HepG2 (cell line): ENCODE results near the gene TPSB2. TPM values are rescaled to one million over a fixed set of nuclear protein-coding genes. Genes with fewer than 3 reads are reported as not detected.

ENCODE experiments used
- ATAC-seq: fragments of 200-7000 bp; cut with Tn5 transposase; 3 replicates; pipeline ENCODE4 v1.9.1; 2020; ENCODE audit warnings: mild to moderate bottlenecking, moderate library complexity
- BruUV-seq: library from RNA; stranded (reverse); fragments of 400-500 nt; replicated peaks from 2 replicates; lab custom pipeline; 2021; lab: Mats Ljungman, UMichigan
- CTCF ChIA-PET: fragments of 300-600 bp; formaldehyde crosslinking; extraction: SDS; loops from one replicate; lab custom pipeline; 2021; ENCODE audit warnings: low total read pairs, inconsistent platforms, low intra/inter-chr PET ratio; lab: Yijun Ruan, JAX
- POLR2A ChIA-PET: fragments of 350-600 bp; sonication (Branson Sonifier 250); formaldehyde crosslinking; loops from one replicate; lab custom pipeline; 2020; ENCODE audit warnings: antibody characterized with exemption, inconsistent platforms; lab: Yijun Ruan, JAX
- DNase-seq: peaks from one replicate; pipeline ENCODE4 v3.0.0-alpha.2; 2015; ENCODE audit warnings: low spot score
- FAIRE-seq: peaks from 3 replicates; lab custom pipeline; 2011; peaks lifted over from hg19 to GRCh38; lab: Jason Lieb, UNC
- H2AFZ ChIP-seq: one replicate; pipeline ENCODE4 v1.6.1; 2011; ENCODE audit warnings: low read length, inconsistent platforms
- H3K27ac ChIP-seq: fragments of 300-600 bp; 3 replicates; pipeline ENCODE4 v1.8.0; 2011; ENCODE audit warnings: mixed run types, mild to moderate bottlenecking, mixed read lengths, low read length, inconsistent platforms; ENCODE audit not compliant: insufficient read depth; ENCODE audit errors: extremely low read length
- H3K27me3 ChIP-seq, 2 experiments: fragments of 200-600 bp in 1 of 2; 2 replicates in 1 of 2; 3 replicates in 1 of 2; pipeline versions ENCODE4 v1.6.0 to v1.8.0; 2011; ENCODE audit warnings: low read length in 2 of 2, mild to moderate bottlenecking in 2 of 2, moderate library complexity in 2 of 2, inconsistent platforms in 1 of 2; ENCODE audit not compliant: insufficient read depth in 2 of 2, control insufficient read depth in 1 of 2
- H3K36me3 ChIP-seq, 2 experiments: fragments of 200-600 bp in 1 of 2; replicated peaks in 1 of 2; 2 replicates in 1 of 2; 3 replicates in 1 of 2; pipeline versions ENCODE4 v1.5.1 to v1.8.0; 2011; ENCODE audit warnings: low read length in 2 of 2, inconsistent platforms in 1 of 2; ENCODE audit not compliant: insufficient read depth in 2 of 2, control insufficient read depth in 1 of 2
- H3K4me1 ChIP-seq: 2 replicates; pipeline ENCODE4 v1.5.1; 2012; ENCODE audit warnings: low read length, inconsistent platforms; ENCODE audit not compliant: insufficient read depth
- H3K4me2 ChIP-seq: 2 replicates; pipeline ENCODE4 v1.6.0; 2011; ENCODE audit warnings: low read depth, low read length, inconsistent platforms
- H3K4me3 ChIP-seq, 3 experiments: fragments of 200-600 bp in 1 of 3; sonication (generic), shearing (Covaris generic) in 1 of 3; replicated peaks in 1 of 3; 2 replicates each; pipeline ENCODE4 v1.5.1; 2011 to 2016; ENCODE audit warnings: low read length in 3 of 3, inconsistent platforms in 2 of 3, low read depth in 2 of 3, mild to moderate bottlenecking in 2 of 3, control low read depth in 1 of 3, mixed read lengths in 1 of 3; ENCODE audit not compliant: insufficient read depth in 1 of 3
- H3K79me2 ChIP-seq: one replicate; pipeline ENCODE4 v1.6.1; 2011; ENCODE audit warnings: low read length, inconsistent platforms; ENCODE audit not compliant: insufficient read depth
- H3K9ac ChIP-seq: 2 replicates; pipeline ENCODE4 v1.6.0; 2011; ENCODE audit warnings: mild to moderate bottlenecking, low read depth, low read length, inconsistent platforms; ENCODE audit not compliant: insufficient read depth
- H3K9me3 ChIP-seq: 2 replicates; pipeline ENCODE4 v1.5.1; 2012; ENCODE audit warnings: mild to moderate bottlenecking, low read length
- H4K20me1 ChIP-seq: 2 replicates; pipeline ENCODE4 v1.6.0; 2011; ENCODE audit warnings: inconsistent platforms, mild to moderate bottlenecking, low read length, moderate library complexity; ENCODE audit not compliant: insufficient read depth
- FIP1L1 ChIP-seq: fragments of 200-400 bp; formaldehyde crosslinking; IDR thresholded peaks from 2 replicates; pipeline ENCODE4 v1.6.1; 2018; ENCODE audit warnings: low read depth, mild to moderate bottlenecking, low read length, moderate library complexity, borderline replicate concordance; ENCODE audit not compliant: insufficient read depth
- GABPB1 ChIP-seq: IDR thresholded peaks from 2 replicates; pipeline ENCODE4 v1.6.1; 2016; ENCODE audit warnings: mild to moderate bottlenecking, missing genetic modification reagents, moderate library complexity, missing compliant biosample characterization
- KLF11 ChIP-seq: IDR thresholded peaks from 2 replicates; pipeline ENCODE4 v1.6.1; 2016; ENCODE audit warnings: missing compliant biosample characterization
- SIX4 ChIP-seq: sonication (generic); formaldehyde crosslinking; IDR thresholded peaks from 2 replicates; pipeline ENCODE4 v1.4.0; 2020; ENCODE audit warnings: missing genetic modification reagents
- SYNCRIP ChIP-seq: fragments of 200-400 bp; formaldehyde crosslinking; IDR thresholded peaks from 2 replicates; pipeline ENCODE4 v1.6.1; 2018; ENCODE audit warnings: mild to moderate bottlenecking, low read depth, low read length; ENCODE audit not compliant: insufficient read depth
- ZNF383 ChIP-seq: sonication (generic); formaldehyde crosslinking; IDR thresholded peaks from 2 replicates; pipeline ENCODE4 v1.4.0; 2020; ENCODE audit warnings: missing genetic modification reagents, mild to moderate bottlenecking, borderline replicate concordance
- ZNF556 ChIP-seq: sonication (generic); formaldehyde crosslinking; IDR thresholded peaks from 2 replicates; pipeline ENCODE4 v1.4.0; 2020; ENCODE audit warnings: mild to moderate bottlenecking, missing genetic modification reagents, borderline replicate concordance
- ZNF557 ChIP-seq: sonication (generic); formaldehyde crosslinking; IDR thresholded peaks from 2 replicates; pipeline ENCODE4 v1.4.0; 2020; ENCODE audit warnings: missing genetic modification reagents
- ZNF569 ChIP-seq: sonication (generic); formaldehyde crosslinking; IDR thresholded peaks from 2 replicates; pipeline ENCODE4 v1.5.0; 2020; ENCODE audit warnings: mild to moderate bottlenecking, missing genetic modification reagents, moderate library complexity, borderline replicate concordance
- ZNF749 ChIP-seq: sonication (generic); formaldehyde crosslinking; IDR thresholded peaks from 2 replicates; pipeline ENCODE4 v1.8.0; 2022; ENCODE audit warnings: mild to moderate bottlenecking, missing genetic modification reagents, moderate library complexity, borderline replicate concordance
- WGBS: methylation state at CpG from one replicate; pipeline ENCODE4 v1.1.6; 2017; ENCODE audit warnings: low lambda C conversion rate; 5-methylcytosine and 5-hydroxymethylcytosine counted together
- in situ Hi-C: cut with HindIII; loops from 2 replicates; pipeline ENCODE4 v1.10.0; 2017; ENCODE audit warnings: low pct_unique_long_range_greater_than_20kb; ENCODE audit not compliant: extremely low pct_ligation_motif_present
- intact Hi-C: fragments of 100-400 bp; cut with micrococcal nuclease; formaldehyde crosslinking; loops from one replicate; pipeline ENCODE4 v1.10.0; 2022; ENCODE audit not compliant: unreplicated experiment
- polyA plus RNA-seq, 8 experiments: library from polyadenylated mRNA; depleted of rRNA in 3 of 8; stranded (reverse) in 7 of 8; unstranded in 1 of 8; fragments of >200 nt; fragmentation: Illumina TruSeq in 4 of 8; extraction: Trizol in 4 of 8; gene quantifications; 2 replicates each; pipeline versions ENCODE4 v1.2.1 to v1.2.3, GENCODE V29; 2011 to 2016; ENCODE audit warnings: low read depth in 4 of 8, missing spikeins in 1 of 8, mixed read lengths in 1 of 8; ENCODE audit not compliant: insufficient read depth in 1 of 8
- total RNA-seq, 5 experiments: library from RNA; depleted of rRNA; stranded (reverse); fragments of >200 nt; fragmentation: Illumina TruSeq; extraction: Trizol; gene quantifications; 2 replicates each; pipeline ENCODE4 v1.2.3, GENCODE V29; 2016; ENCODE audit warnings: low read depth in 1 of 5
- TF ChIP-seq, protein P1 (sequence below): fragments of 450-650 bp; IDR thresholded peaks from 2 replicates; pipeline ENCODE4 v1.6.1; 2016
- TF ChIP-seq, protein P2 (sequence below): sonication (generic); formaldehyde crosslinking; IDR thresholded peaks from 2 replicates; pipeline ENCODE4 v1.4.0; 2020; ENCODE audit warnings: missing genetic modification reagents
- TF ChIP-seq, protein P3 (sequence below): sonication (generic); formaldehyde crosslinking; IDR thresholded peaks from 2 replicates; pipeline ENCODE4 v1.5.1; 2020; ENCODE audit warnings: missing genetic modification reagents, mild to moderate bottlenecking, borderline replicate concordance

The TPSB2 gene
- total and polyA plus RNA-seq, 2 of the 13 experiments (the other 11 are each of a cell fraction or from before 2014, with no cell fraction given), result not detected

DNA sequence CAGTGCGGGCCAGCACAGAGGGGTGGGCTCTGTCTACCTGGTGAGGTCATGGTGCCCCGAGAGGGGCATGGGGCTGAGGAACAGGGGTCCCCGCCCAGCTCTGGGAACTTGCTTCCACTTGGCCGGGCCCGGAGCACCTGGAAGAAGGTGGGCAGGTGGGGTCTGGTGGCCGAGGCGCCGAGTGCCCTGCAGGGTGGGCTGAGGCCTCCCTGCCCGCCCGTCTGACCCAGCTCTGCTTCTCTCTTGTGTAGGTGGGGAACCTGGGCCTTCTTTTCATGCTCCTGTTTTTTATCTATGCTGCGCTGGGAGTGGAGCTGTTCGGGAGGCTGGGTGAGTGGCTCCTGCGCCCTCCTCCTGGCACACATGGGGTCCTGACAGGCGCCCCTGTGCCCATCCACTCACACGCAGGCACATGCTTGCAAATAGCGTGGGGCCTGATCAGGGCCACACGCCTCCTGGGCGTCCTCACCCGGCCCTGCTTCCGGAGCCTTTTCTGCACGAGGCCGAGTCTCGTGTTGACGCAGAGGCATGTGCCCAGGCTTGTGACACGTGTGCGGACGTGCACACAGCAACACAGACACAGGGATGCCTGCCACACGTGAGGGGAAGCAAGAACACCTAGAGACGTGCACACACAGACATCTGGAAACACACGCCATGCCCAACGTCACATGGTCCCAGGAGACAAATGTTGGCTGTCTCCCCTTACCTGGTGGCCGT is 13.1 kb downstream of the TPSB2 start:
- H3K9ac ChIP-seq, result no peak overlapping the region
- intact Hi-C loops, result no loop called here
- in situ Hi-C loops, result loop anchor here (25.0 kb wide), 1 partner anchor 405 kb away; the partner anchor contains the start of gene GNG13
- H3K4me2 ChIP-seq, result no peak overlapping the region
- no peaks in the 10 kb centered on the region; a peak in 1 of 5 replicates for H3K36me3 ChIP-seq
- H3K27me3 ChIP-seq, result peaks cover 0 to 5% of the 10 kb centered on the region in 2 experiments; a peak in 1 of 5 replicates
- ATAC-seq (no peak), DNase-seq (no peak), FAIRE-seq (no peak)
- H3K4me1 ChIP-seq, result no peaks in the 10 kb centered on the region
- ChIA-PET CTCF (no interaction called here), POLR2A (no interaction called here)
- no peaks in the 10 kb centered on the region for H3K9me3 ChIP-seq
- no TSS peak for BruUV-seq
- no peaks in the 10 kb centered on the region for H3K79me2 ChIP-seq
- H3K4me3 ChIP-seq, result no peak overlapping the region
- WGBS, result 69% methylated on average over 7 of the region's 32 CpGs
- H4K20me1 ChIP-seq, result no peaks in the 10 kb centered on the region
- TF ChIP-seq FIP1L1 (no peak), GABPB1 (CRISPR knock-in tag) (no peak)
- TF ChIP-seq, protein P1, sequence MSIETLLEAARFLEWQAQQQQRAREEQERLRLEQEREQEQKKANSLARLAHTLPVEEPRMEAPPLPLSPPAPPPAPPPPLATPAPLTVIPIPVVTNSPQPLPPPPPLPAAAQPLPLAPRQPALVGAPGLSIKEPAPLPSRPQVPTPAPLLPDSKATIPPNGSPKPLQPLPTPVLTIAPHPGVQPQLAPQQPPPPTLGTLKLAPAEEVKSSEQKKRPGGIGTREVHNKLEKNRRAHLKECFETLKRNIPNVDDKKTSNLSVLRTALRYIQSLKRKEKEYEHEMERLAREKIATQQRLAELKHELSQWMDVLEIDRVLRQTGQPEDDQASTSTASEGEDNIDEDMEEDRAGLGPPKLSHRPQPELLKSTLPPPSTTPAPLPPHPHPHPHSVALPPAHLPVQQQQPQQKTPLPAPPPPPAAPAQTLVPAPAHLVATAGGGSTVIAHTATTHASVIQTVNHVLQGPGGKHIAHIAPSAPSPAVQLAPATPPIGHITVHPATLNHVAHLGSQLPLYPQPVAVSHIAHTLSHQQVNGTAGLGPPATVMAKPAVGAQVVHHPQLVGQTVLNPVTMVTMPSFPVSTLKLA, result peak; percentile 76
- no peak overlapping the region for H3K27ac ChIP-seq
- H2AFZ ChIP-seq, result no peak overlapping the region

DNA sequence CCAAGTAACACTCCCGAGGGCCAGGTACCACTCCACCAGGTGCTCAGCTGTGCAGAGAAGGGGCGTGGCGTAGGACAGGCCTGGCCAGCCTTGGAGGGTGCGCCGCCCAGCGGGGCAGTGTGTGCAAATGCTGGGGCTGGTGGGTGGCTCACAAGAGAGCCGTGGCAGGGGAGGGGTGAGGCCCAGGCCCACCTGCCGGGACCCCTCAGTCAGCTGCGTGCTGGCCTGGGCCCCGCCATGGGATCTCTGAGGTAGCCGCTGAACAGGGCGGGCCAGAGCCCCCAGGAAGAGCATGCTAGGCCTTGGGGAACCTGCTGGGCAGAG is 13.7 kb downstream of the TPSB2 start:
- Histone ChIP-seq H3K9me3 (no peaks in the 10 kb centered on the region), H3K9ac (no peak overlapping the region), H3K36me3 (no peaks in the 10 kb centered on the region; a peak in 1 of 5 replicates), H3K4me3 (no peak overlapping the region), H3K4me1 (no peaks in the 10 kb centered on the region), H3K27me3 (no peaks in the 10 kb centered on the region), H3K79me2 (no peaks in the 10 kb centered on the region), H3K27ac (no peak overlapping the region), H2AFZ (no peak overlapping the region), H3K4me2 (no peak overlapping the region), H4K20me1 (no peaks in the 10 kb centered on the region)
- WGBS, result 56% methylated on average over 7 of the region's 12 CpGs
- ATAC-seq (no peak), FAIRE-seq (no peak), DNase-seq (no peak)
- no TSS peak for BruUV-seq
- intact Hi-C loops, result no loop called here
- ChIA-PET CTCF (no interaction called here), POLR2A (no interaction called here)
- in situ Hi-C loops, result loop anchor here (25.0 kb wide), 1 partner anchor 404 kb away; the partner anchor contains the start of gene GNG13
- TF ChIP-seq ZNF556 (CRISPR knock-in tag) (no peak), SYNCRIP (no peak), ZNF749 (CRISPR knock-in tag) (no peak), ZNF557 (CRISPR knock-in tag) (no peak), SIX4 (CRISPR knock-in tag) (no peak), KLF11 (CRISPR knock-in tag) (no peak), ZNF383 (CRISPR knock-in tag) (no peak), ZNF569 (CRISPR knock-in tag) (no peak)
- TF ChIP-seq, protein P2, sequence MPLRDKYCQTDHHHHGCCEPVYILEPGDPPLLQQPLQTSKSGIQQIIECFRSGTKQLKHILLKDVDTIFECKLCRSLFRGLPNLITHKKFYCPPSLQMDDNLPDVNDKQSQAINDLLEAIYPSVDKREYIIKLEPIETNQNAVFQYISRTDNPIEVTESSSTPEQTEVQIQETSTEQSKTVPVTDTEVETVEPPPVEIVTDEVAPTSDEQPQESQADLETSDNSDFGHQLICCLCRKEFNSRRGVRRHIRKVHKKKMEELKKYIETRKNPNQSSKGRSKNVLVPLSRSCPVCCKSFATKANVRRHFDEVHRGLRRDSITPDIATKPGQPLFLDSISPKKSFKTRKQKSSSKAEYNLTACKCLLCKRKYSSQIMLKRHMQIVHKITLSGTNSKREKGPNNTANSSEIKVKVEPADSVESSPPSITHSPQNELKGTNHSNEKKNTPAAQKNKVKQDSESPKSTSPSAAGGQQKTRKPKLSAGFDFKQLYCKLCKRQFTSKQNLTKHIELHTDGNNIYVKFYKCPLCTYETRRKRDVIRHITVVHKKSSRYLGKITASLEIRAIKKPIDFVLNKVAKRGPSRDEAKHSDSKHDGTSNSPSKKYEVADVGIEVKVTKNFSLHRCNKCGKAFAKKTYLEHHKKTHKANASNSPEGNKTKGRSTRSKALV (CRISPR knock-in tag), result no peak
- TF ChIP-seq, protein P3, sequence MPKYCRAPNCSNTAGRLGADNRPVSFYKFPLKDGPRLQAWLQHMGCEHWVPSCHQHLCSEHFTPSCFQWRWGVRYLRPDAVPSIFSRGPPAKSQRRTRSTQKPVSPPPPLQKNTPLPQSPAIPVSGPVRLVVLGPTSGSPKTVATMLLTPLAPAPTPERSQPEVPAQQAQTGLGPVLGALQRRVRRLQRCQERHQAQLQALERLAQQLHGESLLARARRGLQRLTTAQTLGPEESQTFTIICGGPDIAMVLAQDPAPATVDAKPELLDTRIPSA (CRISPR knock-in tag), result no peak
